Activated naive CD4-positive, alpha-beta T cell treated with Interleukin-2 at 50 U/mL for 16 hours (primary cell): ENCODE results near the gene HSP90B1.
A peak's percentile ranks its signal among the peaks of the same experiment; 100 is the strongest.

Experiments used
- DNase-seq: peaks from one replicate; pipeline ENCODE4 v3.0.0-alpha.2; 2020

The HSP90B1 gene

DNA sequence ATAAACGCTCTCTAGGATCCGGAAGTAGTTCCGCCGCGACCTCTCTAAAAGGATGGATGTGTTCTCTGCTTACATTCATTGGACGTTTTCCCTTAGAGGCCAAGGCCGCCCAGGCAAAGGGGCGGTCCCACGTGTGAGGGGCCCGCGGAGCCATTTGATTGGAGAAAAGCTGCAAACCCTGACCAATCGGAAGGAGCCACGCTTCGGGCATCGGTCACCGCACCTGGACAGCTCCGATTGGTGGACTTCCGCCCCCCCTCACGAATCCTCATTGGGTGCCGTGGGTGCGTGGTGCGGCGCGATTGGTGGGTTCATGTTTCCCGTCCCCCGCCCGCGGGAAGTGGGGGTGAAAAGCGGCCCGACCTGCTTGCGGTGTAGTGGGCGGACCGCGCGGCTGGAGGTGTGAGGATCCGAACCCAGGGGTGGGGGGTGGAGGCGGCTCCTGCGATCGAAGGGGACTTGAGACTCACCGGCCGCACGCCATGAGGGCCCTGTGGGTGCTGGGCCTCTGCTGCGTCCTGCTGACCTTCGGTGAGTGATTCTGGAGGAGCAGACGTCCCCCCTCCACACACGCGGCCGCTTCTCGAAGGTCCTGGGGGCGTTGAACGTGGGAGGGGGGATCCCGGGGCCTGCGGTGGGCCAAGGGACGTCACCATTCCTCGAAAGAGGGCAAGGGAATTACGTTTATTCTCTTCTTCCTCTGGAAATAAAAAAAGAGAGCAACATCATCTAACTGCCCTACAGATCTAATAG is at the start of gene HSP90B1:
Gene HSP90B1 (plus strand): TSS at position 377 of the 753 bp plus-strand sequence. CDS start 106 bp downstream, at position 483.
- DNase-seq, result peak; percentile 100

DNA sequence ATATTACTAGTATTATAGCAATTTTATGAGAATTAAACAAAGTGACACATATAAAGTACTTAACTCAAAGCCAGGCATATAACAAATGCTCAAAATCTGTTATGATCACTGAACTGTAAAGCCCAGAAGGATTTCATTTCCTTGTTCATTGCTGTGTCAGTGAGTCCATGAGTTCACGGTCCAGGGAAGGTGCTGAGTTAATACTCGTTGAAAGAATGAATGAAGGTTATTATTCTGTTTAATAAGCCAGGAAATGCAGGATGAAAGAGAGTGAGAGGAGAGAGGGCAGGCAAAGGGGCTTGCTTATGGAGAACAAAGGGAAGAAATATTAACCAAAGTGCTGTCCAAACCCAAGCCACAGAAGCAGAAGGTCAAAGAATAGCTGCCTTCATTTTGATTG is 48.9 kb upstream of the HSP90B1 start:
- no peak for DNase-seq

DNA sequence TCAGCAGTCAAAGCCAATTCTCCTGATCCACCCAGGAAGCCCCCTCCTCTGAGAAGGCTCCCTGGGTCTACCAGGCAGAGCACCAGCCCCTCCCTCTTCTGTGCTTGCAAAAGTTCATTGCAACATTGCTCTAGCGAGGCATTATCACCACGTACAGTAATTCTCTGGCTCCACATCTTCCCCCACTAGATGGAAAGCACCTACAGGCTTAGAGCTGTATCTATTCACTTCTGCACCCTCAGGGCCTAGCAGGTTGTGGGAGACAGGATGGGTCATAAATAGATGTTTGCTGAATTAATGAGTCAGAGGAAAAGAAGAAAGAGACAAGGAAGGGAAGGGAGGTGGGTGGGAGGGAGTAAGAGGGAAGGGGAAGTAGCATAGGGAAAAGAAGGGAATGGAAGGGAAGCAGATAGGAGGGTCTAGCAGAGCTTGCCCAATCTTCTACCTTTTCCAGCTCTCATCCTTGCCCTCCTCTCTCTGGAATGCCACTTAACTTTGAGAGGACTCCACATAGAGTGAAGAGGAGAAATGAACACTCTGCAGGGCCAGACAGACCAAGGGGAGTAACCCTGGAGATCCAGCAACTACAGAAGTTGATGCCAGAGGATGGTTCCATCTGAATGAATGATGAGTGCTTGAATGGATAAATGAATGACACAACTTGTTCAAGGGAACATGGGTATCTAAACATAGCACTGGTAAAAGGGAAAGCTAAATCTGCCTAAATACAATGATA is 47.2 kb upstream of the HSP90B1 start:
- DNase-seq, result no peak

DNA sequence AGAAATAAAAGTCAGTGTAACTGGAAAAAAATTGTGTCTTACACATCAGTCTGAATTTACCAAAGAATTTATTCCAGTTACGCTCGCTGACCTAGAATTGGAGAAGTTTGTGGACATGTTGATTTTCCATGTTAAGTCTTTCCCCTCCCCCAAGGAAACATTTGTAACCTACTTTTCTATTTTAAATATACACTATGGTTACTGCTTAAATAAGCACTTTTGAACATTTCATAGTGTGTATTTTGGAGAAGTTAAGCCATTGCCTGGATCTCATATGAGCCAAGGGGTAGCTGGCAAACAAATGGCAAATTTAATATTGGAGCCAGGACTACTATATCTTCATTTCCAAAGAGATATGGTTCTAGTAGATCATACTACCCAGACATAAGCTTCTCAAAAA is 46.3 kb upstream of the HSP90B1 start:
- DNase-seq, result no peak

DNA sequence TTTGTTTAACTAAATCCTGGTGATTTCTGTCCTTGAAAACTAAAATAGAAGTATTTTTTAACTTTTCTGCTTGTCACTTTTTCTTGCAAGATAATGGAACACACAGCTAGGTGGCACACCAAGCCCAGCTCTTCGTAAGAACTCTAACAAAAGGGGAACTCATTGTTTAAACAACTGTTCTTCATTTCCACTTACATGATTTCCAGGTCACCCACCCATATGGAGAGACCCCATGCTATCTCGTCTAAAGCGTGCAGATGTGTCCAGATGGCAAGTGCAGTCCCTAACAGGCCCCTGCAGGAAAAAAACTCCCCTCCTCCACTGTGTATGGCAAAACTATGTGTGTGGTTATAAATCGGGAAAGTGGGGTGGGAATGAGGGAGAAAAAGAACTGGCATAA is 45.9 kb upstream of the HSP90B1 start:
- DNase-seq, result peak; percentile 31

DNA sequence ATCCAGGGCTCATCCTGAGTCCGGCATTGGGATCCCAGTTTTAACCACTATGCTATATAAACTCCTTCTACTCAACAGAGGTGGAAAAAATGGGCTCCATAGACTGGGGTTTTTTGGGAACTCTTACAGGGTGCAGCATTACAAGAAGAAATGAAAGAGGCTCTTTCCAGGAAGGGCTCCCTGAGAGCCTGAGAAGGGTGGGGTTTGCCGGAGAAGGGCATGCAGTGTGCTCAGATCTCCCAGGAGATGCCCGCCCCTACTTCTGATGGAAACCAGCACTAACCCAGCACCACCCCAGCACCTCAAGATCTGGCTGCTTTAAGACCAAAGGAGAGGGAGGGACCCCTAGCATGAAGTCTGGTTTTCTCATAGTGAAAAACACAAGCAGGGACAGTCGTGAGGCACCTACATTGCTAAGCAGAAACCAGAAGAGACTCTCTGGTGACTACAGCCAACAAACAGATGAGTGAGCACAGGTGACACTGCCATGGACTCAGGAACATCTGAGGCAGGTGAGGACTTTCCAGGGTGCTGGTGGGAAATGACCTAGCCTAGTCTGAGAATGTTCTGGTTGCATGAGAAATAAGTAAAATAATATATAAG is 43.9 kb upstream of the HSP90B1 start:
- DNase-seq, result no peak

DNA sequence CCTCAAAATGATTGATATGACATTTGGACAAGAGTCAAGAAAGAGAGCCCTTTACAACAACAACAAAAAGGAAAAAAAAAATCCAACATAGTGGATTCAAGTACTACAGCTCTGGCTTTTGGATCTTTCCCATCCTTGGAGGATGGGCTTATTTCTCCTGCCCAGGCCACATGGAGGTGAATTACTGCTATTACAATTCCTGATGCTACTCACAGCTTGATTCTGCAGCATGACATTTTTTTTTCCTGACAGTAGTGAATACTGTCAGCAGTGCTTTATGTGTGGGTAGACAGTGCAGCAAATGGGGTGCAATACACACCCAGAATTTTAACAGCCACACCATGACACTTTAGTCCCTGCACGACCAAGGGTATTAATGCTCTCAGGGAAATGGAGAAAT is 42.5 kb upstream of the HSP90B1 start:
- DNase-seq, result no peak

DNA sequence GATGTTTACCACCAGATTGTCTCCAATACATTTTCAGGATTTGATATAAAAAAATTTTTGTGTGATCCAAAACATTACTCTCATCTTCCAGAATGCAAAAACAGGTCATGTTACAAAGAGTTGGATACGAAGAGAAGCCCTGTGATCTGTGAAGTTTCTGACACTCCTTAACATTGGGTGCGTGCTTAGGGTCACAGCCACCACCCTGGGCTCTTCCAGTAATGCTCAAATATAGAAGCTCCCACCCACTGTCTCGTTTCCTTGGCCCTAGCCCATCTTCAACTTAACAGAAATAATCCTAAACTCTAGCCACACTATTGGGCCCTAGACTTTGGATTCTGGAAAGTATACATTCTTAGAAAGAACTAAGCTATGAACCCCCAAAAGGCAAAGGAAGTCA is 32.9 kb upstream of the HSP90B1 start:
- no peak for DNase-seq

DNA sequence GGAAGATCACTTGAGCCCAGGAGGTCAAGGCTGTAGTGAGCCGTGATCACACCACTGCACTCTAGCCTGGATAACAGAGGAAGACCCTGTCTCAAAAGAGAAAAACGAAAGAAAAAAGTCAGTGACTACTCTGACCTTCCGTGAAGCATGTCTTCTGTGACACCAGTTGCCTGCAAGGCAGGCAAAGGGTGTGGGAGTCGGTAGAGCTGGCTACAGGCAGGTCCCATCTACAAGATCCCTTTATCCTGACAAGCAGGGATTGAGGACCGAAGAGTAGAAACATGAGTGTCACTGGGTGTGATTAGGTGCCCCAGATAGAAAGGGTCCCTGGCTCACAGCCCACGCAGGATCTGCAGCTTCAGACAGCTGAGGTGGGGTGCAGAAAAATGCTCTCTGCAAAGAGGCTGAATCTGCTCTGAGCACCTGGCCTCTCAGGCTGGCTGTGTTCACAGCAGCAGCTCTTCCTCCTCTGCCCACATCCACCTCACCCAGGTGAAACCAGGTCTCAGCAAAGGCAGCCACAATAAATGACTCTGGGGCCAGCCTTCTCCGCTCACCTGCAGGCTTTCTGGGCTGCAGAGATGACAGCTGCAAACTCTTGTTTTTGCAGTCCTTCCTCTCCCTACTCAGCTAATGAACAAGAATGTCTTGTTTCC is 28.6 kb upstream of the HSP90B1 start:
- peak; percentile 16 for DNase-seq

DNA sequence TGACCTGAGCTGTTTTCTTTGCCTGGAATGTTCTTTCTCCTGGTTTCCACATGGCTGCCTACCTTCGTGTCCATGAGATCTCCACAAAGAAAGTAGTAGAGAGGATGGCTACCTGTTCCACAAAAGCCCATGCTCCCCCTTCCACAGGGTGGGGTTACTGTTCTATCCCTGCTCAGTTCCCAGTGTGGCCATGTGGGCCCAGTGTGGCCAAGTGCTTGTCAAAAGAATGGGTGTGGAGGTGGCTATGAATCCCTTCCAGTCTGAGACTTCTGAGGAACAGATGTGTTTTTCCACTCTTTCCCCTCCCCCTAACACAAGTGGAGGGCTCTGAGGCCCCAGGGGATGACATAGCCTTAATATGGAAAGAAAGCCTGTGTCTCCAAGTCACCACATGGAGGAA is 26.2 kb upstream of the HSP90B1 start:
- no peak for DNase-seq

DNA sequence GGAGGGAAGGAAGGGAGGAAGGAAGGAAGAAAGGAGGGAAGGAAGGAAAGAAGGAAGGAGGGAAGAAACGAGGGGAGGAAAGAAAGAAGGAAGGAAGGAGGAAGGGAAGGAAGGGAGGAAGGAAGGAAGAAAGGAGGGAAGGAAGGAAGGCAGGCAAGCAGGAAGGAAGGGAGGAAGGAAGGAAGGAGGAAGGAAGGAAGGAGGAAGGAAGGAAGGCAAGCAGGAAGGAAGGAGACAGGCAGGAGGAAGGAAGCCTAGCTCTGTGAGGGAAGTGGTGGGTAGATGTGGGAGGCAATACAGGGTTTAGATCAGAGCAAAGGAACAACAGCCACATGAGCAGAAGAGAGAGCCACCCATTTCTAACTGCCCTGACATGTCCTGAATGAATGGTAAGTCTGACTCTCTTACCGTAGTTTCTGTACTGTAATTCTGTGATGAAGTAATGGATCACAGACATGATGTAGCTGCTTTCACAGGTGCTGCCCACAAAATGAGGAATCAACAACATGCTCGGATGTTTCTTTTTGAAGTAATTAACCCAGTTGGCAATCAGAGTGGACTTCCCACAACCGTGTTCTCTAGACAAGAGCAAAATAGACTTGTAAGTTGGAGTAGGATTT is 24.4 kb upstream of the HSP90B1 start:
- no peak for DNase-seq

DNA sequence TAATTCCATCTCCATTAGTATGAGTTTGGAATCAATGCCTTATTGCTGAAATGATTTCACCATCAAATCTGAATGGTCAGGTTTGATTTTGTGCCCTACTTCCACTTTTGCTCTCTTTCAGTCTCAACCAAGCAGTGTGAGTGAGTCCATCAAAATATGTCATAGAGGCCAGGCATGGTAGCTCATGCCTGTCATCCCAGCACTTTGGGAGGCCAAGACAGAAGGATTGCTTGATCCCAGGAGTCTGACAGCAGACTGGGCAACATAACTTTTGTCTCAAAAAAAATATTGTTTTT is 22.0 kb upstream of the HSP90B1 start:
- no peak for DNase-seq

DNA sequence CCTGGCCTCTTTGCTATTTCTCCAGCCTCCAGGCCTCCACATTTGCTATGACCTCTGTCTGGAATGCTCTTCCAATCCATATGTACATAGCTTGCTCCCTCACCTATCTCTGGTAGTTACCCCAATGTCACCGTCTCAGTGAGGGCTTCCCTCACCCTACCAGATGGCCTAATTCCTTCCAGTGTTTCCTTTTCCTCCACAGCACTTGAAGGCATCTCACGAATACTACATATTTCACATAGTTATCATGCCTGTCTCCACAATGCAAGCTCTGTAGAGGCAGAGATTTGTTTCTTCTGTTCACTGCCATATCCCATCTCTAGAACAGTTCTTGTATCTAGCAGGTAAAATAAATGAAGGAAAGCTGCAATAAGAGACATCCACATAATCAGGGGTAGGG is 21.3 kb upstream of the HSP90B1 start:
- no peak for DNase-seq

DNA sequence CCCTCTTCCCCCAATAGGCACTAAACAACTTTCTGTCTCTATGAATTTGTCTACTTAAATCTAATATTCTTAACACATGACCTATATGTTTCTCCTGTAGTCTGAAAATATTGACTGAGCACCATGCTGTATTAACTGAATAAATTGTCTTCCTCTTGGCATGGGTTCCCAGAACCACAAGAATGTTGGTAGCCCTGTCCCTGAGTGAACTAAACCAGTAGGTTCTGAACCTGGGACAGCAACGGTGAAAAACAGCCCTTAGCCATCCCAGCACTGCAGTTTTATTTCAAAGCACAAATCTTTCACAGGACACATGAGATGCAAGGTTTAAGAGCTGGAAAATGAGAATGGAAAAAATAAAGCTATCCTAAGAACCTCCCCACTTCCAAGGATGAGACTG is 20.4 kb upstream of the HSP90B1 start:
- no peak for DNase-seq

DNA sequence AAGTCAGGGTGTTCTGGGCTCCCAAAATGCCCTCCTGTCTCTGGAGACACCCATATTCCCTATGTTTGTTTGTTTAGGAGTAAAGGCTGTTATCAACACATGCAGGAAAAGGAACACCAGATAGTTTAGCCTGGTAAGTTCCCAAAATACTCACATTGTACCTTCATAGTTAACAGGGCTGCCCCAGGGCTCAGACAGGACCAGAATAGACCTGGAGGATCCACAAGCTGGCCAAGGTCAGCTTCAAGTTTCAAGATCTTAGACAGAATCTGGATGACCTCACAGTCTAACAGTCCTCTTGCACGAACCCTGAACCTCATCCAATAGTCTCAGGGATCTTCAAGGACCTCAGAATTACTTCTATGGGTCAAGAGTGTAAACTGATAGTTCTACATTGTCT is 18.1 kb upstream of the HSP90B1 start:
- no peak for DNase-seq

DNA sequence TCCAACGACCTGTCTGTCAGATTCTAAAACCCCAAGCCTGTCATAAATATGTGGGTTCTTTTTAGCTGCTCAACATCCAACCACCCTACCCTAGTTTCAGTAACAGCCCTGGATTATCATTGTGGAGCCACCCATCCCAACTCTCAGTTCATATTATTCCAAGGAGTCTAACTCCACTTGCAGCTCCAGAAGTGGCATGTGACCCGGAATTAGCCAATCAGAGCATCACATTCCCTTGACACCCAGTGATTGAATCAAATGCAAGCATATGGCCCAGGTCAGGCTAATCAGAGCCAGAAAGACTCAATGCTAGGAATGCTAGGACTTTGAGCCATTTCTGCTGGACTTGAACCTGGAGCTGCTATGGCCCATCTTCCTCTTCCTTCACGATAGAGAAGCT is 17.1 kb upstream of the HSP90B1 start:
- no peak for DNase-seq

DNA sequence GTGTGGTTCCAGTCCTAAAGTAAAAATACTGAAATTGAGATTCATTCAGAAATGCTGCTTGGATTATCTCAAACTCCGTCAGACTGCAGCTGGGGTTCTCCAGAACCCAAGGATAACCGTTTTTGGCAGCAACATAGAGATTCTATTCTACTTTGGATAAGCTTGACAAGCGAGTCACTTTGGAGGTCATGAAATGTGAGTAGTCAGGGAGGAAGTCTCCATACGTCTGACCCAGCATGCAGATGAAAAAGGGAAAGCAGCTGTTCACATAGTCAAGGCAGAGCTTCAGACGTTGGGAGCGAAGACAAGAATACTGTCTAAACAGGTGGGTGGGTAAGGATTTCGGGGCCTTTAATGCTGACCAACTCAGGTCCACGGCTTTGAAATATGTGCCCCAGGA is 14.9 kb upstream of the HSP90B1 start:
- no peak for DNase-seq

DNA sequence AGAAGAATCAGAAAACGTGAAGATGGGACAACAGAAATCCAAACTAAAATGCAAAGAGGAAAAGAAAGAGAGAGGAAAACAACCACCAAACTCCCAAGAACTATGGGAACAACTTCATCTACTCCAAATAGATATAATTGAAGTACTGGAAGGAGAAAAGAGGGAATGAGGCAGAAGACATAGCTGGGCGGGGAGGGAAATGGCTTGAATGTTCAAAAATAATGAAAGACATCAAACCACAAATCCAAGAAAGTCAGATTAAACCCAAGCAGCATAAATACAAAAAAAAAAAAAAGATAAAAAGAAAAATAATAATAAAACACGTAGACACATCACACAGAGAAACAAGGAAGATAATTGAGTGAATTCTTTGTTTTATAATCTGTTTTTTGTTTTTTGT is 12.3 kb upstream of the HSP90B1 start:
- DNase-seq, result no peak

DNA sequence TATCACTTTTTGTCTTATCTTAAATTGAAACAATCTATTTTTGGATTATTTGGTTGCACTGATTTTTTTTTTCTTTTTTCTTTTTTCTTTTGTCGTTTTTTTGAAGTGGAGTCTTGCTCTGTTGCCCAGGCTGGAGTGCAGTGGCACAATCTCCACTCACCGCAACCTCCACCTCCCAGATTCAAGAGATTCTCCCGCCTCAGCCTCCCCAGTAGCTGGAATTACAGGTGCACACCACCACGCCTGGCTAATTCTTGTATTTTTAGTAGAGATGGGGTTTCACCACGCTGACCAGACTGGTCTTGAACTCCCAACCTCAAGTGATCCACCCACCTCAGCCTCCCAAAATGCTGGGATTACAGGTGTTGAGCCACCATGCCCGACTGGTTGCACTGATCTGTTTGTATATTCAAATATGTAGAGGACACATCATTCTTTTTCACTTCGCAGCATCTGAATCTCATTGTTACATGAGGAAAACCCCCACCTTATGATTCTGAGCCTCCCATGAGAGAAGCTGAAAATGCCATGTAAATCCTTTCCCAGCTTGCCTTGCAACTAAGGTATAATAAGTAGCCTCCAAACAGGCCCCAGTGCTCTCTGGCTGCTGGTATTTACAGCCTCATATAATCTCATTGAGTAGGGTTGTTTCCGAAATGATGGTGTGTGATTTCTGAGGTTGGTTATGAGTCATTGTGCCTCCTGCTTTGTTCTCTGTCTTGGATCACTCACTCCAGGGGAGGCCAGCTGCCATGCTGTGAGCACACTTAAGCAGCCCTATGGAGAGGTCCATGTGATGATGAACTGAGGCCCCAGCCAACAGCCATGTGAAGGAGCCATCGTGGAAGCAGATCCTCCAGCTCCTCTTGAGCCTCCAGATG is 5.2 kb upstream of the HSP90B1 start:
- peak; percentile 56 for DNase-seq

DNA sequence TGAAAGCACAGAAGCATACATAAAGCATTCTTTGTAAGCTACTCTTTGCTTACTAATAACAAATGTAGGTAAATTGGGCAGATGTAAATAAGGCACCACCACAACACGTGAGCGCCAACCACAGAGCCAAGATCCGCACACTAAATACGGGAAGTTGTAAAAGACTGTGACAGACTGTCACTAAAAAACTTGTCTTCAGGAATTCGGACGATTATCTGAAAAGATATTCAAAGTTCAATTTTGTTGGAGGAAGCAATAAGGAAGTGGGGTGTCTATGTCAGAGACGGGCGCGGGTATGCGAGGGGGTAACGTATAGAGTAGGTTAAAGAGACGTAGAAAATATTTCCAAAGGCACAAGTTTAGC is 1.5 kb upstream of the HSP90B1 start:
- peak; percentile 65 for DNase-seq

DNA sequence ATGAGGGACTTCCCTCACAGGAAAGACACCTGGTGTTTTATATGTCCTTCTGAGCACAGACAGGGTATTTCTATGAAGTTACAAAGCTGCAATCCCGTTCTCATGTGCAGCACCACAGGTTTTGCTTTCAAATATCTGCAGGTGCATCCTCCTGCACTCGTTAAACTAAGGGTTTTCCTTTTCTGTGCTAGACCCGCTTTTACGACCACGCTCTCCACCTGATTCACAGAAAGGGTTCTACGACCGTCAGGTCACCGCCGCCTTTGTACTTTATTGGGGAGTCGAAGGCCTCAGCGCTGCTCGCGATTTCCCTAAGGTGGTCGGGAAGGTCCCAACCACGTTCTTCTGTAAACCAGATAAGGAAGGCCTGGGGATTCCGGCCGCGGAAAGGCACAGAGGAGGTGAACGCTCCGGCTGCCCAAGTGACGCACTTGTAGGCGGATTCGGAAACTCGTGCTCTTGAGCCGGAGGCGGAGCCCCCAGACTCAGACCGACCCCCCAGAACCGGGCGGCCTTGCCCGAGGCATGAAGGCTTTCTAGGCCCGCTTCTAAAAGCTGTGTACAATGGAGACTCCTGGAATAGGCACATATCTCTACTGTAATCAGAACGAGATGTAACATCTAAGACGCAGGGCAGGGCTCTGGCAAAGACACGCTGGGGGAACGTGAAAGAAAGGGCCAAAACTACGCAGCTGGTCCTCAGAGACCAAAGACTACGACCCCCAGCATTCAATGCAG is 995 bp upstream of the HSP90B1 start:
- DNase-seq, result peak; percentile 83

DNA sequence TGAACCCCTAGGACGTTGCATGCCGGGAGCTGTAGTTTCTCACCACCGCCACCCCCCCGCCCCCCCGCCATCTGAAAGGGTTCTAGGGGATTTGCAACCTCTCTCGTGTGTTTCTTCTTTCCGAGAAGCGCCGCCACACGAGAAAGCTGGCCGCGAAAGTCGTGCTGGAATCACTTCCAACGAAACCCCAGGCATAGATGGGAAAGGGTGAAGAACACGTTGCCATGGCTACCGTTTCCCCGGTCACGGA is 501 bp upstream of the HSP90B1 start:
- DNase-seq, result no peak
